Measurements from ENCODE around the gene CRTAC1.
A peak's percentile ranks its signal among the peaks of the same experiment; 100 is the strongest.

CRTAC1 gene

DNA sequence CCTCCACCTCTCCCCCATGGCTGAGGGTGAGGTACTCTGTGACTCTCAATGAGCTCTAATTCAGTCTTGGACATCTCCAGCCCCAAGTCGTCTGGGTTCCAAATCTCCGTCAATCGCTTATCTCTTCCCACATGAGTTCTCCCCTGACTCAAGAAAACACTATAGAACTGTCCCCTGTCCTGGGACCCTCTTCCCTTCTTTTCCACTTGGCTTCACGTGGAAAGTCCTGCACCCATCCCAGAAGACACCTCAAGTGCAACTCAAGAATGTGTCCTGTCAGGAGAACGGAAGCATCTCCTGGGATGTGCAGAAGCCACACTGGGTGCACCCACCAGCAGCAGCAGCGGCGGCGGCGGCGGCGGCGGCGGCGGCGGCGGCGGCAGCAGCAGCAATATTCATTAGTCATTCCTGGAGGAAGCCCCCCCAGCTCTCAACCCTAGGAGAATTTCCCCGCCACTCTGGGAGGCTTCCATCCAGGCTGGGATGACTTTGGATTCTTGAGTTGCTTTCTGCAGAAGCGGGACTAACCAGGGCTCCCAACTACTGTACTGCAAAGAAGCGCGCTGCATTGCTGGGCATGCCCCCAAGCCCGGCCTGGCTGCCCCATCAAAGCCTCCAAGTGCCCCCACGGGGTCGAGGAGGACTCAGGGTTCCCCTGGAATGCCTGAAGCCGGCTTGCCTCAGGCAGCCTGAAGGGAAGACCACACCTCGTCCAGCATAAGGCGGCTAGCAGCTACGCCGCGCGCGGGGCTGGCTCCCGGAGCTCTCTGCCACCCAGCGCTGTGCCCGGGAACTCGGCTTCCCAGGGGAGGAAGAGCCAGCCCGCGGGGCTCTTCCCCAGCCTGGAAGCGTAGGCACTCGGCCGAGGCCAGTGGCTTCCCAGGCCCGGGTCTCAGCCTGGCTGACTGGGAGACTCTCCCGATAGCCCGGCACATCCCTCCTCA lies 1.0 kb downstream of the CRTAC1 start:
- DNase-seq (ENCODE audit: low spot score): no peak

DNA sequence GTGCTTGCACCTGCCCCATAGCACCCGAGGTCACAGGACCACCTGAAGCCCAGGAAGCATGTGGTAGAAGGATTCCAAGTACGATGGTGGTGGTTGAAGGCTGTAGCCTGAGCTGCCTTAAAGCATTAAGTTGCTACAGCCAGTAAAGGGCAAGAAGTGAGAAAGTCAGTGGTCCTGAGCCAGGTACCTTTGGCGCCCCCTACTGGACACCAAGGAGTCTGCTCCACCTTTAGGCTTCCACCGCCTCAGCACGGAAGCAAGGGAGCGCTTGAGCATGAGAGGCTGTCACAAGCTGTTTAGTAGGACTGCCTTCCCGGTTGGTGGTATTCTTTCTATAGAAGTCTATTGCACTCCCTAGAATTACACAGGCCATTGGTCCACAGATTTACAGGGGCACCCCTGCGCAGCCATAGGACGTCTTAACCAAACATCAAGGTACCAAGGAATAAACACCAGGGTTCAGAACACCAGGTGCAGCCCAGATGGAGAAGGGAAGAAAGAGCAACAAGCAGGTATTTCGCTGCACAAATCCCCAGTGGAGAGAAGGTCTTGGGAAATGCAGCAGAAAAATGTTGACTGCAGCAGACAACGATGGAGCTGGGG lies 2.2 kb downstream of the CRTAC1 start:
- peak; percentile 70 for DNase-seq (ENCODE audit: low spot score)

DNA sequence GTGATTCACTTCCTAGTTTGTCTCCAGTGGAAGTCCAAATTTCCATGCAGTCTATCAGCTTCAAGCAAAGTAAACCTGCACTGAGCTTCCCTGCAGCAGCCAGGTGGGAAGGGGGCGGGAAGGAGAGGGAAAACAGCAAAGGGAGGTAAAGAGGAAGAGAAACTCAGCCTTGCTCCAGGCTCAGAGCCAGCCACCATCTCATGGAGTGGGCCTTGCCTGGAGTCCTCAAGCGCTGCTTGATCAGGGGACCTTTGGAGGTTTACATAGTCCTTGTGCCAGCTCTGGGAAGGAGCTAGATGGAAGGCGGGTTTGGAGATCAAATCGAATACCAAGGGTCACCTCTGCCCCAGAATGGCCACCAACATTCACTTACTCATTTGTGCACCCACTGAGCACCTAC lies 7.4 kb downstream of the CRTAC1 start:
- DNase-seq (ENCODE audit: low spot score): no peak

DNA sequence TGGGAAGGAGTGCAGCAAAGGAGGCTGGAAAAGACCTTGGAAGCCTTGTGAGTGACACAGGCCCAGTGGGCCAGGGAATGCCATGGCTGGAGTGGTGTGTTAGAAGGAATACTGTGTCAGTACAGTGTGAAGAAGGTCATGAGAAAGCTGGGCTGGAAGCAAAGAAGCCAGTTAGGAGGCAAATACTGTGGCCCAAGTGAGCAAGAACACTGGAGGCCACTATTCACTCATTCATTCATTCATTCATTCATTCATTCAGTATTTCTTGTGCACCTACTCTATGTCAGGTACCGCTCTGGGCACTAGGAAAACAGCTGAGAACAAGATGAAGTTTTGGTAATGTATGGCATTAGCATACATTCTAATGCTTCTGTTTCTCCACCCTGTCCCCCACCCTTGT lies 9.6 kb downstream of the CRTAC1 start:
- no peak for DNase-seq (ENCODE audit: low spot score)

DNA sequence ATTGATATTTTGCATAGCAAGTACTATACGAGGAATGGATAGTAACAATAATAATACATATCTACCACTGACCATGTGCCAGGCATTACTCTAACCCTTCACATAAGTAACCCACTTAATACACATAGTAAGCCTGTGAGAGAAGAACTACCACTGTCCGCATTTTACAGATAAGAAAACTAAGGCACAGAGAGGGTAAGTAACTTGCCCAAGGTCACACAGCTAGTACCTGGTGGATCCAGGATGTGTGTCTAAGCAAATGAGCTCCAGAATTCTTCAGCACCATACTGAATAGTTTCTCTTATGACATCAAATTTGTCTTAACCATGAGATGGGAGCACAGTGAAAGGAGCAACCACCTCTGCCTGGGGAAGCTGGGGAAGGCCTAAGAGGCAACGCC lies 10.2 kb downstream of the CRTAC1 start:
- no peak for DNase-seq (ENCODE audit: low spot score)

DNA sequence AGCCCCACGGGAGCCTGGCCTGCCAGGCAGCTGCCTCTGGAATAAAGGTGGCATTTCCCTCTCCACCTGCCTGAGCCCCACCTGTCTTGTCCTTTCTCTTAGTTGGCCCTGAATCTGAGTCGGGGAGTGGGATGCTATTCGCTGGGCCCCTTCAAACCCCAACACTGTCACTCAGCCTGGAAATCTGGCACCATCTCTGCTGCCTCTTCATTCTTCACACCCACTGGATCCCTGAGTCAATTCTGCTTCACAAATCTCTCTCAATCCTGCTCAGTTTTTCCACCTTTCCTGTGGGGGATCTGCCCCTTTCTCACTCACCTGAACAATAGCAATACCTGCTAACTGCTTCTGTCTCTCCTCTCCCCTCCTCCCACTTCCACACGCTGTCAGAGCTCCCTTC lies 10.6 kb downstream of the CRTAC1 start:
- DNase-seq (ENCODE audit: low spot score): no peak

DNA sequence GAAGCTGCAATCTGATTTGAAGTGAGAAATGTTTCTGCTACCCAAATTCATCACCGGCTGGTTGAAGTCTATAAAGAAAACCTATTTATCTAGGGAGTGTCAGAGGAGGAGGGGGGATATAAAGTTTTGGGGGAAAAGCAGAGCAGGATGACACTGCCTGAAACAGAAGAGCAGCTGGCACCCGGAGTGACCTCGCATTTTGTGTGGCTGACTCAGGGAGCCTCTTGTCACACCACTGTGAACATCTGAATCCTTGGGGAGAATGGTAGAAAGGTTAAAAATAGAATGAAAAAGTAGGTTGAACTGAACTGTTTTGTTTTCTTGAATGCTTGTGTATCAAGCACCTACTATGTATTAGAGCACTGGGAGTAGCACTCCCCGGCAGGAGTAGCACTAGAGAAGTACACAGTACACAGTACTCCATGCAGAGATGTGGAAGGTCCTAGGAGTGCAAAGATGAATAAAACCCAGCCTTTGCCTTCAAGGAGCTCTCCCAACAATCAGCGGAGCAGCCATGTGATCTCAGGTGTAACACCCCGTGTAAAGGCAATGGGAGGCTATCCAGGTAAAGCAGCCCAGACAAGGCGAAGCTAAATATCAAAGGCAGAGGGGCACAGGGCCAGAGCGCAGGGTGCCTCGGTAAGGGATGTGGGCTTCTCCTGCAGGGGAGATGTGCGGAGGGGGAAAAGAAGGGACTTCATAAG lies 13.5 kb downstream of the CRTAC1 start:
- DNase-seq (ENCODE audit: low spot score): no peak

DNA sequence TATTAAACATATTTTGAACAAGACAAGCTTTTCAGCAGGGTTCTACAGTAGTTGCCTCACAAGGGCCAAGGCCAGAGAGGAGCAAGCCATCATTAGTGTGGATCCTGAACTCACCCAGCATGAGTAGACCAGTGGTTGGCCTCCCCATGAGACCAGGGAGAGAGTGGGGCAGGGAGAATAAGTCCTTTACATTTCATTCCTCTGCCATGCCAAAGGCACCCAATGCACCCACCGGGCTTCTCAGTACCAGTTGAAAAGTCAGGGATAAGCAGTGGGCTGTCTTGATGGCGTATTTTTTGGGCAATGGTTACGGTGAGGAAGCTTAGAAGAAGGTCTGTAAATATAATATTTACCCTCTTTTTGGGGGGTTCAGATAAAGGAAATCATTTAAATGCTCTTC lies 16.6 kb downstream of the CRTAC1 start:
- no peak for DNase-seq (ENCODE audit: low spot score)

DNA sequence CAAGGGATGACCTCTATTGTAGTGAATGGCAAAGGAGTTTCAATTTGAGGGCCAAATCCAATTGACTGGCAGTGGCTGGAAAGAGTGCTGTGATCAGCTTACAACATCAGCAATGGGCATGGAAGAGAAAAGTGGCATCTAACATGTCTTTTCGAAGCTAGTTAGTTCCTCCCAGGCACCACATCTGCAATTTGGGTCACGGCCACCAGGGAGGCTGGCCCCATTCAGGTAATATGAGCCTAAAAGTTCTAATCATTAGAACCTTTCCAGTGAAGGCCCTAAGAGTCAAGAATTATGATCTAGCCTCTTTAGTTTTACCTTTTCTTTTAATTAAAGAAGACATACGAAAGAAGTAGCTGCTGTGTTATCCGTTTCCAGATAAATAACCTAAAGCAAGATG lies 17.3 kb downstream of the CRTAC1 start:
- DNase-seq (ENCODE audit: low spot score): no peak

DNA sequence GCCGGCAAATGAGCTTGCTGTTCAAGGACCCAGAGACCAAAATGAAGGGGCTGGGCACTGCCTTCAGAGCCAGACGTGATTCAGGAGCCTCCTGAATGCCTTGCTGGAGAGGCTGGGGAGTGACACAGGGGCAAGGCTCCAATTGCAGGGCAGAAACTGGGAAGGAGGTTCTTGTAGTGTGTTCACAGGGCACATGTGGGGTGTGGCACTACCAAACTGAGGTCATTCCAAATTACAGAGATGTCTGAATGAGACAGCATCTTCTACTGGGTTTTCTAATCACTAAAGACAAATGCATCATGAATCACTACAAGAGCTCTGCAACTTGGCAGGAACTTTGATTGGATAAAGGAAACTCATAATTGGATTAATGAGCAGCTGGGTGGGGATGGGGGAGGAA lies 17.8 kb downstream of the CRTAC1 start:
- no peak for DNase-seq (ENCODE audit: low spot score)

DNA sequence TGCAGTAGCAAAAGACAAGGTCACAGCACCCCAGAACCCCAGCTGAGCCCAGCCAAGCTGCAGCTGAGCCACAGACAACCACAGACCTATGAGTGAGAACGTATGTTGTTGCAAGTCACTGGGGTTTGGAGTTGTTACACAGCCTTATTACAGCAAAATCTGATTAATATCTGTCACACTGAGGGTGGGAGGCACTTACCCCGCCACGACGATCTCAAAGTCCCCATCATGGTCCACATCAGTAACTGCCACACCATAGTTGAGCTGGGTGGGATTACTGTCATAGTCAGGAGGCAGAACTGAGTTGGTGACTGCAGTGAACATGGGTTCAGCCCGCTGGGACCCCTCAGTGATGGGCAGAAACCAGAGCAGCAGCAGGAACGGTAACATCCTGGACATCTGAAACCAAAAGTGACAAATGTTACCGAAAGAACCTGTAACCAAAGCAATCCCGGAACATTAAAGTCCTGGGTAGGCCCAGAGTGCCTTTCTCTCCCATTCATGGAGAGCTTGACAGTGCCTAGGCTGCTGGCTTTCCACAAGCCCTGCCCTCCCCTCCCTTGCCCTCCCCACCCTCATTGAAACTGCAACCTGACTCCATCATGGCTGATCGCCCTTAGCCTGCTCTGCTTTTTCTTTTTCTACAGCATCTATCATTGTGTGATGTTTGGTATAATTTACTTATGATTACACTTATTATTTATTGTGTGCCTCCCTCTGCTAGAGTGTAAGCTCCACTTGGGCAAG lies 19.3 kb downstream of the CRTAC1 start:
- DNase-seq (ENCODE audit: low spot score): no peak

DNA sequence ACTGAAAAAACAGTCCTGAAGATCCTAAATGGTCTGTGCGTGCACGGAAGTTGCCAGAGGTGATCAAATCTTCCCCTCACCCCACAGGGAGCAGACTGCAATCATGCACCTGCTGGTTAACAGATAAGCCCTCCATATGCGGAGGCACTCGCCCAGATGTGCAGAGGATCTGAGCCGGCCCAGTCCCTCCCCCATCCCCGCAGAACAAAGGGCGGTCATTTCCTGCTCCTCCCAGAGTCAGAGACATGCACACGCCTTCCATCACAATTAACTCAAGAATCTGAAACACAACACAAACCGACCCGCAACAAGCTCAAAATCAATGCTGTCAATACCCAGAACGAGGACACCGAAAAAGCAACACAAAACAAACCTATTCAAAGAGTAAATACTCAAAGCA lies 24.2 kb downstream of the CRTAC1 start:
- no peak for DNase-seq (ENCODE audit: low spot score)

DNA sequence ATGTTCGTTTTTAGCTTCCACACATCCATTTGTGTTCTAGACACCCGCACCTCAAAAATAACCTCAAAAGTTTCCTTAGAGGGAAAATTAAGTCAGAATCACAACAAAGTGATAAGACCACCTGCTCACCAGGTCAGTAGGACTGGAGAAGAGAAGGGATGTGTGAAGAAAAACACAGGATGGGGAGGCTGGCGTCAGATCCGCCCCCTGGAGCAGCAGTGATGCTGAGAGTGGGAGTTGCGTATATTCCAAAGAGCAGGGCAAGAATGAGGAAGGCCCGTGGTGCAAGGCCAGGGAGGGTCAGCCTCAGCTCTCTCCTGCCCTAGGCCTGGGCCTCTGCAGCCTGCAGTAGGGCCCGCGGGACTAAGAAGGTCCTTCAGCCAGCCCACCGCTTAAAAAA lies 28.7 kb downstream of the CRTAC1 start:
- DNase-seq (ENCODE audit: low spot score): no peak

DNA sequence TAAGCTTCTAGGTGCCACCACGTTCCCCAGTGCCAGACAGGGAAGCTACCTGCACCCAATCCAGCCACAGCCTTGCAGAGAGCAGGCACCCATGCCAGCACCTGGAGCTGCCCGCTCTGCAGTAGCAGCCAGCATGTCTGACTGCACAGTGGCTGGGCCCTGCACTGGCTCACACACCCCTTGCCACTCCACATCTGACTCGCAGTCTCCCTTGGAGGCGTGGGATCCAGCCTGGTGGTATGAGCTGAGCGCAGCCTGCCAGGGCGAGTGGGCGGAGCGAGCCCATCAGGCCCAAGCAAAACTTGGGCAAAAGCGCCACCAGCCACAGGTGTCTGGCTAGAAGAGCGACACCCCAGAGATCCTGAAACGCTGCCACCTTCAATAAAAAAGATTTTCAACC lies 30.1 kb downstream of the CRTAC1 start:
- DNase-seq (ENCODE audit: low spot score): no peak

DNA sequence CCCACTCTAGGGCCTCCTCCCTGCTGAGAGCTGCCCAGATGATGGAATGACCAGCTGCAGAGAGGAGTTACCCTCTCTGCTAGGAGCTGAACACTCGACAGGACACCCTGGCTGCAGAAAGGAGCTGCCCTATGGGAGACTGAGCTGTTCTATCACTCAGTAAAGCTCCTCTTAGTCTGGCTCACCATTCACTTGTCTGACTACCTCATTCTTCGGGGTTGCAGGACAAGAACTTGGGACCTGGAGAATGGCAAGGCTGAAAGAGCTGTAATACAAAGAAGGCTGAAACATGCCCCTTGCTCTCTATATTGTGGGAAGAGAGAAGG lies 30.5 kb downstream of the CRTAC1 start:
- no peak for DNase-seq (ENCODE audit: low spot score)

DNA sequence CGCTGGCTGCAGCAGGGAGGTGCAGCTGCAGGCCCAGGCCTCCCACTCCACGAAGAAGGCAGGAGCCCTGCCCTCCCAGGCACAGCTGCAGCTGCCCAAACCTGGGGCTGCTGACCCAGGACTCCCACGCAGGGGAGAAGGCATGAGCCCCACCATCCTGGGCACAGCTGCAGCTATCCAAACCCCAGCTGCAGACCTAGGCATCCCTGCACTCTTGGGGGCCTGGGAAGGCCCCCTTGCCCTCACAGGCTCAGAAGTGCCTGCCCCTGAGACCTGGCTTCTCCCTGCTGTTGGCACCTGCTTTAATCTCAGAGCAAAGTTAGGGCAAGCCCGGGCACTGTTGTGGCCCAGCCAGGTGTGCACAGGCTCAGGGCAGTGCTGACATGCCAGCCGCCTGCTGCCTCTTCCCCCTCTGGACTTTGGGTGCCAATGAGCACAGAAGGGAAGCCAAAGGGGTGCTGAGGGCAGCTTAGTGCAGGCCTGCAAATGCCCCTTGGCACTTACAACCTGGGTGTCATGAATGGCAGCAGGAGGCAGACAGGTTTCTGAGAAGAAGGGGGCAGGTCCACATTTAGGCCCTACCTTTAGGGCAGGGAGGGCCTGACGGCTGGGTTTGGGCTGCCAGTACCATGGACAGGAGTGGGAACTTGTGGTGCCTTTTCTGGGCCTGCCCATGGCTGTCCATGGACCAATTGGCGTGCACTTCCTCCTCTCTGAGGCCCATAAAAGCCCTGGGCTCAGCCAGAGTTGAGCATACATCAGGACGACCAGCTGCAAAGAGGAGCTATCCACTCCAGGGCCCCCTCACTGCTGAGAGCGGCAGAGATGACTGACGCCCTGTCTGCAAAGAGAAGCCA lies 31.1 kb downstream of the CRTAC1 start:
- DNase-seq (ENCODE audit: low spot score): no peak

DNA sequence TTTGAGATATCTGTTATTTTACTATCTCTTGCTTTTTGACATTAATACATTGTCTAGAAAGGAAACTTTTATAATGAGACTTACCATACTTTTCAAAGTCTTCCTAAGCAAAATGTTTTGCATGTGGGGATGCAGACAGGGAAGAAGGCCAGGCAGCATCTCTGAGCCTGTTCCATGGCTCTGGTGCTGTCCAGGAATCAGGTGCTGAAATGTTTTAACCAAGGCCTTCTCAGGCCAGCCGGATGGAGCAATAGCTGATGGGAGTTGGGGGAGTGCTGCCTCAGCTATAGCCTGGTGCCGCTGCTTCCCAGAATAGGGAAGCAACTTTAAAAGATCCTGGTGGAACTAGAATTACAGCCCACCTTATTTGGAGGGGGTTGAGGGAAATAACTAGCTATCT lies 38.5 kb downstream of the CRTAC1 start:
- DNase-seq (ENCODE audit: low spot score): no peak

DNA sequence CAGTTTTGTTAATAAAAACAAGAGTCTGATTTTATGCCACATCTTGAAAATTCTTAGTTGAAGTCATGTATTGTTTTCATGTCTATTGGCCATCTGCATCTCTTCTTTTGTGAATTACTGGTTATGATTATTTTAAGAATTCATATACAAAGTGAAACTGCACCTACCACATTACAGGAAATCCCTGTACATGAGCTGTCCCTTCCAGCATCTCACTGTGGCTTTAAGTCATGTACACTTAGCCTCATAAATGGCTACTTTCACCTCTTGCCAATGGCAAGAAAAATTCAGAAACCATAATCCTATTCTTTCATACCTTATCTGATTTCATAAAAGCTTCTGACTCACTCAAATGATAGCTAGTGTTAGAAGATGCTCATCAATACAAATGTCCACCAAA lies 48.6 kb downstream of the CRTAC1 start:
- no peak for DNase-seq (ENCODE audit: low spot score)

DNA sequence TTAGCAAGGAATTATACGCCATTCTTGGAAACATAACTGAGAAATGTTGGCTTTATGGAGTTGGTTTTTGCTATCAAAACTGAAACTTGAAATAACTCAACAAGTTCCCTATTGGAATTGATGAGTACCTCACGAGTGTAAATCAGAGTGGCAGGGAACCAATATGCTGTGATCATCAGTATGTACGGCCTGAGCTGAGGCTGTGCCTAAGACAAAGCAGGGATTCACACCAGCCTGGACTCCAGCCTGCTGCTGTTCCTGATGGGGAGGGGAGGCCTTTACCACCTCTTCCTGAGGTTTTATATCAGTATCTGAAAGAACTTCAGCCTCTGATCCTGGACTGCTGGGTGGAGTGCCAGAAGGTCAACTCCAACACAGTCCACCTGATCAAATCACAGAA lies 52.7 kb downstream of the CRTAC1 start:
- no peak for DNase-seq (ENCODE audit: low spot score)

DNA sequence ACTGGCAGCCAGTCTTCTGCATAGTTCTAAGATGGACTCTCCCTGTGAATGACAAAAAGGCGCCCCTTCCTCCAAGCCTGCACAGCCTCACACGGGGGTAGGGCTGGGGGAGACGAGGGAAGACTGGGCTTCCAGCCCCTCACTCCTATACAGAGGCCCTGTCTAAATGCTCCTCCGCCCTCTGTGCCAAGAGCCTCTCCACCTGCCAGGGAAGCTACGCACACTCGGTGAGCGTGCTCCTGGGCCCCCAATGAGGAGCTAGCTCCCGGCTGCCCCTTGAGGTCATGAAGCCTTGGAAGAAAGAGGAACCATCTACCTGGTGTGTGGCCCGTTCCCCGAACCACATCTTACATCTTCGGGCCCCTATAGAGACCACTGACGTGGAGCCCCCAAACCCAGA lies 54.8 kb downstream of the CRTAC1 start:
- no peak for DNase-seq (ENCODE audit: low spot score)
